PFSK-1 (cell line): ENCODE measurements around the gene C19orf12.

Source experiments
- FOXP2 ChIP-seq: optimal IDR thresholded peaks from 2 replicates; pipeline ENCODE3; 2011; ENCODE audit warnings: borderline replicate concordance, control low read depth, inconsistent platforms; ENCODE audit not compliant: insufficient read depth; ENCODE audit errors: extremely low read length, extremely low read depth
- POLR2AphosphoS5 ChIP-seq: IDR thresholded peaks from 2 replicates; pipeline ENCODE4 v1.6.1; 2012; ENCODE audit warnings: low read depth, mild to moderate bottlenecking, control low read depth, low read length, moderate library complexity
- SIN3A ChIP-seq: IDR thresholded peaks from 2 replicates; pipeline ENCODE4 v1.6.1; 2012; ENCODE audit warnings: mild to moderate bottlenecking, low read length, moderate library complexity, borderline replicate concordance; ENCODE audit not compliant: insufficient read depth
- TAF1 ChIP-seq: IDR thresholded peaks from 2 replicates; pipeline ENCODE4 v1.6.1; 2012; ENCODE audit warnings: low read length, control low read depth, borderline replicate concordance; ENCODE audit not compliant: insufficient read depth
- TF ChIP-seq, protein P1 (sequence below), 2 experiments: IDR thresholded peaks; 2 replicates each; pipeline versions ENCODE4 v1.6.1 to v1.8.0; 2011 to 2012; ENCODE audit warnings: low read depth in 2 of 2, low read length in 2 of 2, control low read depth in 1 of 2, inconsistent platforms in 1 of 2, mild to moderate bottlenecking in 1 of 2, moderate library complexity in 1 of 2; ENCODE audit not compliant: insufficient read depth in 1 of 2

C19orf12 gene

DNA sequence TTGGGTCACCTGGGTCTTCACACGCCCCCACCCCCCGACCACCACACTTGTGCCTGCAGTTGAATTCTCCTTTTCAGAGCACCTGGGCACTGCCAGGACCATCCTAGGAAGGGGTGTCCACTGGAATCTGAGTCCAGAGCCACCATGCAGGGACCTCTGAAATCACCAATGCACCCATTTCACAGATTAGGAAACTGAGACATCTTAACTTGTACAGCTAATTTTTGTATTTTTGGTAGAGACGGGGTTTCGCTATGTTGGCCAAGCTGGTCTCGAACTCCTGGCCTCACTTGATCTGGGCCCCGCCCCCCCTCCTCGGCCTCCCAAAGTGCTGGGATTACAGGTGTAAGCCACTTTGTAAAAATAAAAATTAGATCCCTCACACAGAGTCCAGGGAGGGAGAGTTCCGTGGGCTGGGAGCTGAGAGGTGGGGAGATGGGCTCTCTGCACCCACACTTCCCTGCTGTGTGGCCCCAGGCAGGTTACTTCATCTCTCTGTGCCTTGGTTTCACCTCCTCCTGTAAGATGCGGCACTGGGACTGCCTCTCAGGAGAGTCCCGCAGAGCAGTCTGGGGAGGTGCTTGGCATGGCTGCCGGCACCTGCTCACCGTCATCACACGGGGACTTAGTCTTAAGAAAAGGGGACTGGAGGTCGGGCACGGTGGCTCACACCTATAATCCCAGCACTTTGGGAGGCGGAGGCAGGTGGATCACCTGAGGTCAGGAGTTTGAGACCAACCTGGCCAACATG, 45.9 kb upstream of the C19orf12 start:
- TF ChIP-seq, protein P1, sequence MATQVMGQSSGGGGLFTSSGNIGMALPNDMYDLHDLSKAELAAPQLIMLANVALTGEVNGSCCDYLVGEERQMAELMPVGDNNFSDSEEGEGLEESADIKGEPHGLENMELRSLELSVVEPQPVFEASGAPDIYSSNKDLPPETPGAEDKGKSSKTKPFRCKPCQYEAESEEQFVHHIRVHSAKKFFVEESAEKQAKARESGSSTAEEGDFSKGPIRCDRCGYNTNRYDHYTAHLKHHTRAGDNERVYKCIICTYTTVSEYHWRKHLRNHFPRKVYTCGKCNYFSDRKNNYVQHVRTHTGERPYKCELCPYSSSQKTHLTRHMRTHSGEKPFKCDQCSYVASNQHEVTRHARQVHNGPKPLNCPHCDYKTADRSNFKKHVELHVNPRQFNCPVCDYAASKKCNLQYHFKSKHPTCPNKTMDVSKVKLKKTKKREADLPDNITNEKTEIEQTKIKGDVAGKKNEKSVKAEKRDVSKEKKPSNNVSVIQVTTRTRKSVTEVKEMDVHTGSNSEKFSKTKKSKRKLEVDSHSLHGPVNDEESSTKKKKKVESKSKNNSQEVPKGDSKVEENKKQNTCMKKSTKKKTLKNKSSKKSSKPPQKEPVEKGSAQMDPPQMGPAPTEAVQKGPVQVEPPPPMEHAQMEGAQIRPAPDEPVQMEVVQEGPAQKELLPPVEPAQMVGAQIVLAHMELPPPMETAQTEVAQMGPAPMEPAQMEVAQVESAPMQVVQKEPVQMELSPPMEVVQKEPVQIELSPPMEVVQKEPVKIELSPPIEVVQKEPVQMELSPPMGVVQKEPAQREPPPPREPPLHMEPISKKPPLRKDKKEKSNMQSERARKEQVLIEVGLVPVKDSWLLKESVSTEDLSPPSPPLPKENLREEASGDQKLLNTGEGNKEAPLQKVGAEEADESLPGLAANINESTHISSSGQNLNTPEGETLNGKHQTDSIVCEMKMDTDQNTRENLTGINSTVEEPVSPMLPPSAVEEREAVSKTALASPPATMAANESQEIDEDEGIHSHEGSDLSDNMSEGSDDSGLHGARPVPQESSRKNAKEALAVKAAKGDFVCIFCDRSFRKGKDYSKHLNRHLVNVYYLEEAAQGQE (IDR thresholded peaks at IDR 0.05; ENCODE audit: insufficient read depth in 1 of 2, low read depth in 2 of 2, low read length in 2 of 2): no peak
- TF ChIP-seq SIN3A (no peak), FOXP2 (no peak), POLR2AphosphoS5 (no peak), TAF1 (no peak)

DNA sequence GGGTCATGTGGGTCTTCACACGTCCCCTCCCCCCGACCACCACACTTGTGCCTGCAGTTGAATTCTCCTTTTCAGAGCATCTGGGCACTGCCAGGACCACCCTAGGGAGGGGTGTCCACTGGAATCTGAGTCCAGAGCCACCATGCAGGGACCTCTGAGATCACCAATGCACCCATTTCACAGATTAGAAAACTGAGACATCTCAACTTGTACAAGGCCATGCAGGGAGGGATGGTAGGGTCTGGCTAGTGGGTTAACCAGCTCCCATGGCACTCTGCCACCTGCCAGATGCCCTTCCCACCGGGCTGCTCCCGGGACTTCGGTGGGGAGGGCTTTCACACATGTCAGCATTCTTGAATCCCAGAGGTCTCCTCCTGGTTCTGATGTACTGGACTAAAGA, 44.3 kb upstream of the C19orf12 start:
- TF ChIP-seq, protein P1 (IDR thresholded peaks at IDR 0.05; ENCODE audit: insufficient read depth in 1 of 2, low read depth in 2 of 2, low read length in 2 of 2): no peak
- no peak for TF ChIP-seq SIN3A

DNA sequence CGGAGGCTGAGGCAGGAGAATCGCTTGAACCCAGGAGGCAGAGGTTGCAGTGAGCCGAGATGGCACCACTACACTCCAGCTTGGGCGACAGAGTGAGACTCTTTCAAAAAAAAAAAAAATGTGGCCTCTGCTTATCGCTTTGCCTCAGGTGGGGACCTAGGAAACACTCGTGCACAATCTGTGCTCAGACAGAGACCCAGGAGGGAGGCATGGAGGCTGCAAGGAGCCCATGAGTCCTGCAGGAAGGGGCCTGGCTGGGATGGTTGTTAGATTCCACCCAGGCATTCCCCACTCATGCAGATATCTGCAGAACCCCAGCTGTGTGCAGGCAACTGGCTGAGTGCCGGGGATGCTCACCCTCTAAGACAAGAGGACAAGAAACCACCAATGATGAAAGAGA, 43.8 kb upstream of the C19orf12 start:
- TF ChIP-seq POLR2AphosphoS5: no peak

DNA sequence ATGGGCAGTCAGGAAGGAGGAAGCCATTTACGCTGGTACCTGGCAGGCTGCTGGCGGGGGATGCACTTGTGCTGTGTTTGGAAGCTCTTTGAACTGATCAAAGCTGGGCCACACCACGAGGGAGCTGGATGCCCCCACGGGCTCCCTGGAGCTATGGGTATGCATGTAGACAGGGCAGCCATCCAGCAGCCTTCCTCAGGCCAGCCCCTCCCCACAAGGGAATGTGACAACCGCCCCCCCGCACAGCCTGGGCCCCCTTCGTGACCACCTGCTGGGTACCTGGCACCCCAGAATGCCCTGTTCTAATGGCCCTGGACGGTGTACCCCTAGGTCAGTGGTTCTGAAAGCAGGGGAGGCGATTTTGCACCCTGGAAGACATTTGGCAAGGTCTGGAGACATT, 42.5 kb upstream of the C19orf12 start:
- TF ChIP-seq FOXP2 (no peak), SIN3A (no peak), TAF1 (no peak), POLR2AphosphoS5 (no peak)
- TF ChIP-seq, protein P1 (IDR thresholded peaks at IDR 0.05; ENCODE audit: insufficient read depth in 1 of 2, low read depth in 2 of 2, low read length in 2 of 2): no peak

DNA sequence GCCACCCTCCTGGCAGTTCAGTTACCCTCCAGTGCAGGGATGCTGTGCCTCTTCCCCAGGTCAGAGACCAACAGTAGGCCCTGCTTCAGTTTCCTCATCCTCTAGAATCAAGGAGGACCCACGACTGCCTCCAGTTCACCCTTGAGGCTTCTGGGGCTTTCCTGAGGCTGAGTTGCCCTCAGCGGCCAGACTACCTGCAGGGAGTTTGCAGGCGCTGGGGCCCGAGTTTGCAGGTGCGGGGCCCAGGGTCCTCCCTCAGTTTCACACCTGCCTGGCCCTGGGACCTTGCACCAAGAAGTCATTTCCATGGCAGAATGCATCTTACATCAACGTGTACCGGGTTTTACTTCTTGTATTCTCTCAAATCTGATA, 38.9 kb upstream of the C19orf12 start:
- TF ChIP-seq SIN3A: no peak
- TF ChIP-seq FOXP2: no peak
- no peak for TF ChIP-seq POLR2AphosphoS5
- TF ChIP-seq TAF1: no peak
- TF ChIP-seq, protein P1 (IDR thresholded peaks at IDR 0.05; ENCODE audit: insufficient read depth in 1 of 2, low read depth in 2 of 2, low read length in 2 of 2): no peak
